RKO (cell line): ENCODE results near the gene EEF2KMT.
"Not testable (repeated sequence)": the region's sequence is repeated elsewhere in the genome, so short reads cannot be mapped to it uniquely, and the experiment has no call there.

ENCODE experiments used
- DNase-seq: peaks from one replicate; pipeline ENCODE4 v3.0.0-alpha.2; 2016; ENCODE audit warnings: low spot score

Gene EEF2KMT

GRCh38 chr16:5097470-5098220 is at the start of gene EEF2KMT:
TSS of gene EEF2KMT (minus strand) at chr16:5097795. CDS start at chr16:5097739, 56 bp downstream.
- peak; percentile 99 for DNase-seq

GRCh38 chr16:5144621-5144956 is 47.0 kb upstream of the EEF2KMT start:
- DNase-seq: not testable (repeated sequence)

GRCh38 chr16:5143761-5144620 is 46.4 kb upstream of the EEF2KMT start:
- DNase-seq: no peak

GRCh38 chr16:5140151-5140550 is 42.6 kb upstream of the EEF2KMT start:
- DNase-seq: not testable (repeated sequence)

GRCh38 chr16:5134739-5135452 is 37.3 kb upstream of the EEF2KMT start:
- not testable (repeated sequence) for DNase-seq

GRCh38 chr16:5132915-5133600 is 35.5 kb upstream of the EEF2KMT start:
- DNase-seq: not testable (repeated sequence)

- not testable (repeated sequence) for DNase-seq
Measured at GRCh38 chr16:5131467-5132004, 33.9 kb upstream of the EEF2KMT start.

GRCh38 chr16:5117300-5118087 is 19.9 kb upstream of the EEF2KMT start:
- not testable (repeated sequence) for DNase-seq

- not testable (repeated sequence) for DNase-seq
Measured at GRCh38 chr16:5116780-5117295, 19.2 kb upstream of the EEF2KMT start.

GRCh38 chr16:5110933-5111332 is 13.3 kb upstream of the EEF2KMT start:
- not testable (repeated sequence) for DNase-seq

GRCh38 chr16:5108505-5109158 is 11.0 kb upstream of the EEF2KMT start:
- DNase-seq: no peak

- DNase-seq: not testable (repeated sequence)
Measured at GRCh38 chr16:5105039-5105438, 7.4 kb upstream of the EEF2KMT start.

- not testable (repeated sequence) for DNase-seq
Measured at GRCh38 chr16:5103296-5104032, 5.9 kb upstream of the EEF2KMT start.

GRCh38 chr16:5099174-5099573 is 1.6 kb upstream of the EEF2KMT start:
- DNase-seq: not testable (repeated sequence)

GRCh38 chr16:5098221-5099159 is 895 bp upstream of the EEF2KMT start:
- DNase-seq: peak; percentile 38

GRCh38 chr16:5097061-5097469 is 530 bp downstream of the EEF2KMT start:
- DNase-seq: peak; percentile 60

GRCh38 chr16:5096437-5097060 is 1.0 kb downstream of the EEF2KMT start:
- DNase-seq: not testable (repeated sequence)
